K562 (cell line): ENCODE results near the gene CDC37. TPM values are rescaled to one million over a fixed set of nuclear protein-coding genes. Genes with fewer than 3 reads are reported as not detected.

Experiments
- EWSR1 ChIP-seq: fragments of 450-650 bp; IDR thresholded peaks from 2 replicates; pipeline ENCODE4 v1.6.1; 2018; ENCODE audit warnings: borderline replicate concordance, mild to moderate bottlenecking, low read depth, moderate library complexity; ENCODE audit not compliant: partially characterized antibody
- JUN ChIP-seq, 2 experiments: sonication (generic) in 1 of 2; formaldehyde crosslinking in 1 of 2; IDR thresholded peaks; 2 replicates each; pipeline versions ENCODE4 v1.6.1 to v1.8.0; 2012 to 2022; ENCODE audit warnings: borderline replicate concordance in 2 of 2, mild to moderate bottlenecking in 2 of 2, improper control_type of control experiment in 1 of 2, low read depth in 1 of 2, low read length in 1 of 2, missing genetic modification reagents in 1 of 2
- MAZ ChIP-seq, 2 experiments: fragments of 450-650 bp in 1 of 2; sonication (generic) in 1 of 2; formaldehyde crosslinking; IDR thresholded peaks in 1 of 2; conservative IDR thresholded peaks in 1 of 2; 2 replicates each; pipeline versions ENCODE4 v1.4.0 to v1.5.0; 2020; ENCODE audit warnings: mild to moderate bottlenecking in 1 of 2, missing genetic modification reagents in 1 of 2
- MEF2A ChIP-seq: IDR thresholded peaks from 2 replicates; pipeline ENCODE4 v1.6.1; 2011; ENCODE audit warnings: low read depth, mild to moderate bottlenecking, low read length, moderate library complexity; ENCODE audit not compliant: control insufficient read depth
- NCOA4 ChIP-seq: fragments of 450-650 bp; IDR thresholded peaks from 2 replicates; pipeline ENCODE4 v1.6.1; 2018; ENCODE audit warnings: mild to moderate bottlenecking; ENCODE audit not compliant: partially characterized antibody
- NFATC3 ChIP-seq: fragments of 450-650 bp; IDR thresholded peaks from 2 replicates; pipeline ENCODE4 v1.6.1; 2017; ENCODE audit warnings: mild to moderate bottlenecking
- NR3C1 ChIP-seq: sonication (generic); formaldehyde crosslinking; IDR thresholded peaks from 2 replicates; pipeline ENCODE4 v1.8.1; 2022; ENCODE audit warnings: missing genetic modification reagents
- POLR2G ChIP-seq: fragments of 200-400 bp; formaldehyde crosslinking; IDR thresholded peaks from 2 replicates; pipeline ENCODE4 v1.6.1; 2017; ENCODE audit warnings: low read depth, mild to moderate bottlenecking, antibody characterized with exemption, low read length, moderate library complexity
- RFX1 ChIP-seq: fragments of 450-650 bp; IDR thresholded peaks from 2 replicates; pipeline ENCODE4 v1.6.1; 2016; ENCODE audit warnings: mild to moderate bottlenecking, moderate library complexity
- RNF2 ChIP-seq: sonication (generic); IDR thresholded peaks from 2 replicates; pipeline ENCODE4 v1.6.1; 2016
- YY1 ChIP-seq, 3 experiments: IDR thresholded peaks; 2 replicates each; pipeline ENCODE4 v1.6.1; 2011; ENCODE audit warnings: low read length in 2 of 3, mild to moderate bottlenecking in 2 of 3, moderate library complexity in 2 of 3, borderline replicate concordance in 1 of 3, control low read depth in 1 of 3, low read depth in 1 of 3; ENCODE audit not compliant: insufficient read depth in 3 of 3, insufficient replicate concordance in 2 of 3, control insufficient read depth in 1 of 3, insufficient read length in 1 of 3; ENCODE audit errors: extremely low read depth in 1 of 3
- polyA plus RNA-seq, 8 experiments: library from polyadenylated mRNA; depleted of rRNA in 4 of 8; stranded (reverse) in 5 of 8; unstranded in 3 of 8; fragments of >200 nt; fragmentation: Nextera tagmentation in 2 of 8; fragmentation: Illumina TruSeq in 1 of 8; extraction: Ambion mirVana in 2 of 8; extraction: Trizol in 1 of 8; gene quantifications; 2 replicates each; pipeline versions ENCODE4 v1.2.1 to v1.2.3, GENCODE V29; 2011 to 2014; ENCODE audit warnings: inconsistent platforms in 1 of 8, missing spikeins in 1 of 8
- total RNA-seq, 7 experiments: library from RNA; depleted of rRNA in 6 of 7; stranded (reverse); fragments of >200 nt in 6 of 7; fragmentation: Illumina TruSeq in 2 of 7; extraction: Trizol in 2 of 7; gene quantifications; 2 replicates each; pipeline versions ENCODE4 v1.2.1 to v1.2.3, GENCODE V29; 2011 to 2021; ENCODE audit warnings: low replicate concordance in 1 of 7
- TF ChIP-seq, protein P1 (sequence below): sonication (generic); formaldehyde crosslinking; IDR thresholded peaks from 2 replicates; pipeline ENCODE4 v1.8.0; 2023; ENCODE audit warnings: missing genetic modification reagents, mild to moderate bottlenecking, borderline replicate concordance
- TF ChIP-seq, protein P2 (sequence below): sonication (generic); formaldehyde crosslinking; IDR thresholded peaks from 2 replicates; pipeline ENCODE4 v1.8.1; 2023; ENCODE audit warnings: mild to moderate bottlenecking, missing genetic modification reagents

CDC37 gene
- total and polyA plus RNA-seq, 9 of the 15 experiments (the other 6 are each of a cell fraction or from before 2014, with no cell fraction given), result 6.6 to 538 (median 227) TPM

DNA sequence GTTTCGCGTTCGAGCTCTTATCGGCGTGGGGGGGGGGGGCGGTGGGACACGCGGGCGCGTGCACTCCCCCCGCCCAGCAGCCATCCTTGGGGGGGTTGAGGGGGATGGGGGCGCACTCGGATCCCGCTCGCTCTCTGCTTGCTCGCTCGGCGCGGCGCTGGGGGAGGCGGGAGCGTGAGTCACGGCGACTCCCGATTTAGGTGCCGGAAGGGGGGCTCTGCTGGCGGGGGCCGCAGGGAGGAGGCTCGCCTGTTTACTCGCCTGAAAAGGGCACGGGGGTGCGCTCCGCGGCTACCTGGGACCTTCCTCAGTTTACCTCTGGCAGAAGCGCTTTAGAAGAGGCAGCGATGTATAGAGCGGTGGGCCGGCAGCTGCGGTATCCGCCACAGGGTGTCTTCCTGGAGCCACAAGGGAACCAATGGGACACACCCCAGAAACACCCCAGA, 15.9 kb upstream of the CDC37 start (continued):
- TF ChIP-seq, protein P1, sequence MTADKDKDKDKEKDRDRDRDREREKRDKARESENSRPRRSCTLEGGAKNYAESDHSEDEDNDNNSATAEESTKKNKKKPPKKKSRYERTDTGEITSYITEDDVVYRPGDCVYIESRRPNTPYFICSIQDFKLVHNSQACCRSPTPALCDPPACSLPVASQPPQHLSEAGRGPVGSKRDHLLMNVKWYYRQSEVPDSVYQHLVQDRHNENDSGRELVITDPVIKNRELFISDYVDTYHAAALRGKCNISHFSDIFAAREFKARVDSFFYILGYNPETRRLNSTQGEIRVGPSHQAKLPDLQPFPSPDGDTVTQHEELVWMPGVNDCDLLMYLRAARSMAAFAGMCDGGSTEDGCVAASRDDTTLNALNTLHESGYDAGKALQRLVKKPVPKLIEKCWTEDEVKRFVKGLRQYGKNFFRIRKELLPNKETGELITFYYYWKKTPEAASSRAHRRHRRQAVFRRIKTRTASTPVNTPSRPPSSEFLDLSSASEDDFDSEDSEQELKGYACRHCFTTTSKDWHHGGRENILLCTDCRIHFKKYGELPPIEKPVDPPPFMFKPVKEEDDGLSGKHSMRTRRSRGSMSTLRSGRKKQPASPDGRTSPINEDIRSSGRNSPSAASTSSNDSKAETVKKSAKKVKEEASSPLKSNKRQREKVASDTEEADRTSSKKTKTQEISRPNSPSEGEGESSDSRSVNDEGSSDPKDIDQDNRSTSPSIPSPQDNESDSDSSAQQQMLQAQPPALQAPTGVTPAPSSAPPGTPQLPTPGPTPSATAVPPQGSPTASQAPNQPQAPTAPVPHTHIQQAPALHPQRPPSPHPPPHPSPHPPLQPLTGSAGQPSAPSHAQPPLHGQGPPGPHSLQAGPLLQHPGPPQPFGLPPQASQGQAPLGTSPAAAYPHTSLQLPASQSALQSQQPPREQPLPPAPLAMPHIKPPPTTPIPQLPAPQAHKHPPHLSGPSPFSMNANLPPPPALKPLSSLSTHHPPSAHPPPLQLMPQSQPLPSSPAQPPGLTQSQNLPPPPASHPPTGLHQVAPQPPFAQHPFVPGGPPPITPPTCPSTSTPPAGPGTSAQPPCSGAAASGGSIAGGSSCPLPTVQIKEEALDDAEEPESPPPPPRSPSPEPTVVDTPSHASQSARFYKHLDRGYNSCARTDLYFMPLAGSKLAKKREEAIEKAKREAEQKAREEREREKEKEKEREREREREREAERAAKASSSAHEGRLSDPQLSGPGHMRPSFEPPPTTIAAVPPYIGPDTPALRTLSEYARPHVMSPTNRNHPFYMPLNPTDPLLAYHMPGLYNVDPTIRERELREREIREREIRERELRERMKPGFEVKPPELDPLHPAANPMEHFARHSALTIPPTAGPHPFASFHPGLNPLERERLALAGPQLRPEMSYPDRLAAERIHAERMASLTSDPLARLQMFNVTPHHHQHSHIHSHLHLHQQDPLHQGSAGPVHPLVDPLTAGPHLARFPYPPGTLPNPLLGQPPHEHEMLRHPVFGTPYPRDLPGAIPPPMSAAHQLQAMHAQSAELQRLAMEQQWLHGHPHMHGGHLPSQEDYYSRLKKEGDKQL (CRISPR knock-in tag), result no peak
- TF ChIP-seq NFATC3 (no peak), MAZ (CRISPR knock-in tag; conservative IDR thresholded peaks at IDR 0.05 in 1 of 2, IDR thresholded peaks at IDR 0.05 in 1 of 2) (peak in 1 of 2 experiments; percentile 48; a peak in 3 of 4 replicates), YY1 (IDR thresholded peaks at IDR 0.05; ENCODE audit: borderline replicate concordance in 1 of 3, control insufficient read depth in 1 of 3, extremely low read depth in 1 of 3, insufficient read depth in 3 of 3, insufficient read length in 1 of 3, insufficient replicate concordance in 2 of 3, low read depth in 1 of 3, low read length in 2 of 3) (peak in 2 of 3 experiments; percentile 19 to 26), RFX1 (no peak), RNF2 (no peak), MEF2A (peak; percentile 68; the same call in 1 of the 2 replicates), NCOA4 (no peak), NR3C1 (CRISPR knock-in tag) (0 out of 2 replicates have a peak, but pooled peaks have one; percentile 19), EWSR1 (no peak), POLR2G (peak; percentile 58), JUN (IDR thresholded peaks at IDR 0.05; ENCODE audit: borderline replicate concordance, low read depth, low read length) (no peak), JUN (CRISPR knock-in tag; IDR thresholded peaks at IDR 0.05; ENCODE audit: borderline replicate concordance) (no peak)
- TF ChIP-seq, protein P2, sequence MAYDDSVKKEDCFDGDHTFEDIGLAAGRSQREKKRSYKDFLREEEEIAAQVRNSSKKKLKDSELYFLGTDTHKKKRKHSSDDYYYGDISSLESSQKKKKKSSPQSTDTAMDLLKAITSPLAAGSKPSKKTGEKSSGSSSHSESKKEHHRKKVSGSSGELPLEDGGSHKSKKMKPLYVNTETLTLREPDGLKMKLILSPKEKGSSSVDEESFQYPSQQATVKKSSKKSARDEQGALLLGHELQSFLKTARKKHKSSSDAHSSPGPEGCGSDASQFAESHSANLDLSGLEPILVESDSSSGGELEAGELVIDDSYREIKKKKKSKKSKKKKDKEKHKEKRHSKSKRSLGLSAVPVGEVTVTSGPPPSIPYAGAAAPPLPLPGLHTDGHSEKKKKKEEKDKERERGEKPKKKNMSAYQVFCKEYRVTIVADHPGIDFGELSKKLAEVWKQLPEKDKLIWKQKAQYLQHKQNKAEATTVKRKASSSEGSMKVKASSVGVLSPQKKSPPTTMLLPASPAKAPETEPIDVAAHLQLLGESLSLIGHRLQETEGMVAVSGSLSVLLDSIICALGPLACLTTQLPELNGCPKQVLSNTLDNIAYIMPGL (CRISPR knock-in tag), result no peak
